ENCODE data around the gene ZNF799. TPM values are rescaled to one million over a fixed set of nuclear protein-coding genes. Genes with fewer than 3 reads are reported as not detected.

Gene ZNF799
- total RNA-seq, 1 experiment from 2014 or later, result 3.6 TPM

GRCh38 chr19:12353375-12353774 lies 47.7 kb downstream of the ZNF799 start:
- peaks cover 16 to 28% of the 10 kb centered on the region in 2 experiments; a peak in 2 of 4 replicates for H3K9me3 ChIP-seq (ENCODE audit: control insufficient read depth in 1 of 2, insufficient read depth in 1 of 2, low read depth in 1 of 2, low read length in 2 of 2)
- RAD21 ChIA-PET (ENCODE audit: low non-redundant PET in 1 of 2, low total read pairs in 2 of 2, uncharacterized antibody in 2 of 2, unreplicated experiment in 2 of 2), result no interaction called here
- H3K27ac ChIP-seq (ENCODE audit: low read depth, low read length), result no peak overlapping the region
- H3K27me3 ChIP-seq (ENCODE audit: insufficient read depth, low read length), result no peaks in the 10 kb centered on the region
- DNase-seq (ENCODE audit: low read depth, low spot score) (no peak), ATAC-seq (no peak)
- no peaks in the 10 kb centered on the region for H3K36me3 ChIP-seq (ENCODE audit: control insufficient read depth in 1 of 2, insufficient read depth in 2 of 2, low read length in 2 of 2)
- CTCF ChIA-PET, result no interaction called here
- no peak overlapping the region for H3K4me2 ChIP-seq (ENCODE audit: low read length)
- H4K20me1 ChIP-seq (ENCODE audit: insufficient read depth), result no peaks in the 10 kb centered on the region
- H3K9me2 ChIP-seq (ENCODE audit: insufficient read depth), result no peaks in the 10 kb centered on the region
- BruUV-seq (replicated peaks), result no TSS peak
- TF ChIP-seq EZH2 (IDR thresholded peaks at IDR 0.05), result no peak
- TF ChIP-seq ATF3 (IDR thresholded peaks at IDR 0.05), result no peak
- TF ChIP-seq POLR2A (IDR thresholded peaks at IDR 0.05; ENCODE audit: borderline replicate concordance, extremely low read depth, insufficient read depth, insufficient read length), result no peak
- no peak for TF ChIP-seq SP1 (IDR thresholded peaks at IDR 0.05; ENCODE audit: low read depth)
- no peak for TF ChIP-seq REST (IDR thresholded peaks at IDR 0.05; ENCODE audit: low read depth)
- TF ChIP-seq CTCF (IDR thresholded peaks at IDR 0.05 in 2 of 3, conservative IDR thresholded peaks at IDR 0.05 in 1 of 3; ENCODE audit: borderline replicate concordance in 1 of 3, insufficient read depth in 1 of 3, low read depth in 2 of 3, low read length in 2 of 3), result no peak
- no peak for TF ChIP-seq SRF (IDR thresholded peaks at IDR 0.05; ENCODE audit: low read depth)
- TF ChIP-seq POLR2AphosphoS5 (IDR thresholded peaks at IDR 0.05; ENCODE audit: low read depth, low read length), result no peak
- TF ChIP-seq CBX3 (IDR thresholded peaks at IDR 0.05; ENCODE audit: low read depth), result no peak
- TF ChIP-seq CEBPB (IDR thresholded peaks at IDR 0.05; ENCODE audit: low read depth), result no peak
- H3K4me3 ChIP-seq (replicated peaks in 1 of 2; ENCODE audit: low read depth in 1 of 2, low read length in 2 of 2), result no peak overlapping the region
- intact Hi-C loops (cut with micrococcal nuclease), result no loop called here
- no peaks in the 10 kb centered on the region for H3K4me1 ChIP-seq (ENCODE audit: control insufficient read depth in 1 of 2, insufficient read depth in 2 of 2, low read length in 2 of 2)
- POLR2A ChIA-PET, result no interaction called here
- no peak overlapping the region for H2AFZ ChIP-seq (ENCODE audit: low read depth, low read length, poor library complexity, severe bottlenecking)
- H3K9ac ChIP-seq (ENCODE audit: low read length), result no peak overlapping the region
- no peaks in the 10 kb centered on the region for H3K79me2 ChIP-seq (ENCODE audit: insufficient read depth, low read length)

All from HCT116 (cell line).